Measurements from ENCODE around the gene TMEM120B. TPM values are rescaled to one million over a fixed set of nuclear protein-coding genes. Genes with fewer than 3 reads are reported as not detected.
"Not testable (repeated sequence)": the region's sequence is repeated elsewhere in the genome, so short reads cannot be mapped to it uniquely, and the experiment has no call there.

The TMEM120B gene
- total and polyA plus RNA-seq, 7 donors = 11.0 to 29.7 (median 12.7) TPM

DNA sequence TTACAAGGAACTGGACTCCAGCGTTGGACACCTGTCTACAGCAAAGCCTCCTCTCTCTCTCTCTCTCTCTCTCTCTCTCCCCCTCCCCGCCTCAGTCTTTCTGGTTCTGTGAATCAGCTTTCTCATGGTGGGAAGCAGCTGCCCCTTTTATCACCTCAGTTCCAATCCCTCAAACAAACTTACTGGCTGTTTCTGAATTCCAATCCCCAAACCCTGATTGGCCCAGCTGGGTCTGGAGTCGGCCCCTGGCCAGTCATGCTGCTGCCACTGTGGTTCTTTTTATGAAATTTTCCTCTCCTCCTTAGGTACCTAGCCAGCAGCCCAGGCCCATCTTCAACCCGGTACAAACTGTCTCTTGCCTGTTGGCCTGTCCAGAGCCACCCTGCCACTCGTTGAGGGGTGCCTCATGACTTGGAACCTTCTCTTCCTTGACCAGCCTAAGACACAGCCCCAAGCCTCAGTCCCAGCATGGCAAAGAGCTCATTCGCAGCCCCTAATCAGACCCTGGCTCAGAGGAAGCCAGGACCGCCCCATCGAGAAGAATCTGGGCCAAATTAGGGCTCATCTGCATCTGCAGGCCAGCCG lies 33.7 kb upstream of the TMEM120B start:
- WGBS, 3 donors = 55 to 63% (median 57%) methylated on average over 8 to 9 of the region's 9 CpGs
- H3K27me3 ChIP-seq (ENCODE audit: insufficient read depth in 3 of 3, low read length in 2 of 3) = no peaks in the 10 kb centered on the region
- H3K9me3 ChIP-seq = no peaks in the 10 kb centered on the region
- no peak overlapping the region for H3K4me3 ChIP-seq
- no peak for DNase-seq
- intact Hi-C loops (cut with DNase I) = loop anchor here (5.0 kb wide), 2 partner anchors 42 to 52 kb away; partner anchors contain the start of gene ORAI1 (in 1 of the 2)
- H3K27ac ChIP-seq = no peak overlapping the region
- ATAC-seq = no peak
- no peaks in the 10 kb centered on the region for H3K4me1 ChIP-seq
- TF ChIP-seq, protein P1, sequence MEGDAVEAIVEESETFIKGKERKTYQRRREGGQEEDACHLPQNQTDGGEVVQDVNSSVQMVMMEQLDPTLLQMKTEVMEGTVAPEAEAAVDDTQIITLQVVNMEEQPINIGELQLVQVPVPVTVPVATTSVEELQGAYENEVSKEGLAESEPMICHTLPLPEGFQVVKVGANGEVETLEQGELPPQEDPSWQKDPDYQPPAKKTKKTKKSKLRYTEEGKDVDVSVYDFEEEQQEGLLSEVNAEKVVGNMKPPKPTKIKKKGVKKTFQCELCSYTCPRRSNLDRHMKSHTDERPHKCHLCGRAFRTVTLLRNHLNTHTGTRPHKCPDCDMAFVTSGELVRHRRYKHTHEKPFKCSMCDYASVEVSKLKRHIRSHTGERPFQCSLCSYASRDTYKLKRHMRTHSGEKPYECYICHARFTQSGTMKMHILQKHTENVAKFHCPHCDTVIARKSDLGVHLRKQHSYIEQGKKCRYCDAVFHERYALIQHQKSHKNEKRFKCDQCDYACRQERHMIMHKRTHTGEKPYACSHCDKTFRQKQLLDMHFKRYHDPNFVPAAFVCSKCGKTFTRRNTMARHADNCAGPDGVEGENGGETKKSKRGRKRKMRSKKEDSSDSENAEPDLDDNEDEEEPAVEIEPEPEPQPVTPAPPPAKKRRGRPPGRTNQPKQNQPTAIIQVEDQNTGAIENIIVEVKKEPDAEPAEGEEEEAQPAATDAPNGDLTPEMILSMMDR (IDR thresholded peaks at IDR 0.05) = no peak
- no peaks in the 10 kb centered on the region for H3K36me3 ChIP-seq (ENCODE audit: insufficient read depth in 1 of 2, low read depth in 1 of 2)

- intact Hi-C loops (cut with DNase I) = loop anchor here (5.0 kb wide), 5 partner anchors 42 to 182 kb away; partner anchors contain the start of gene ORAI1 (in 1 of the 2)
Measured at GRCh38 chr12:121679661-121680197, 32.8 kb upstream of the TMEM120B start.

DNA sequence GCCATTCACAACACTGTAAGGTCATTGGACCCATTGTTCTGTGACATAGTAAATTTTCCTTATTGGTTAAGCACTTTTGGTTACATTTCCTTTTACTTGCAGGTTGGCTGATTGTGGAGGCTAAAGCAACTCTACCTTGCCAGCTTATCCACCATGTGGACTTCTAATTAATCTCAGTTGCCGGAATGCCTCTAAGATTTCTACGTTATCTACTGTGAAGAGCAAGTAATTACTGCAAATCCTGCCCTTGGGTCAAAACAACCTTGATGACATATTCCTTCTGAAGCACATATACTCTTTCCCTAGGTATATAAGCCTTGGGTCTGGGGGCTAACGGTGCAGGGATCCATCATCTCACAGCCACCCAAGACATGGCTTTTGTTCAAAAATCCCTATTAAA lies 23.6 kb upstream of the TMEM120B start:
- no peak for ATAC-seq
- WGBS, 3 donors = 43 to 60% (median 55%) methylated on average over 3 of the region's 3 CpGs
- intact Hi-C loops (cut with DNase I) = no loop called here

More at GRCh38 chr12:121679661-121680197, 32.8 kb upstream of the TMEM120B start:
- H3K9me3 ChIP-seq; H3K4me1 ChIP-seq; DNase-seq; H3K4me3 ChIP-seq; H3K36me3 ChIP-seq (ENCODE audit: insufficient read depth in 1 of 2, low read depth in 1 of 2); H3K27ac ChIP-seq; ATAC-seq; H3K27me3 ChIP-seq (ENCODE audit: insufficient read depth in 3 of 3, low read length in 2 of 3): not testable (repeated sequence)
- 40 to 60% (median 44%) methylated on average over 13 of the region's 13 CpGs for WGBS, 3 donors

GRCh38 chr12:121689430-121689829 lies 23.1 kb upstream of the TMEM120B start:
- 86 to 97% (median 86%) methylated on average over 2 of the region's 2 CpGs for WGBS, 3 donors
- DNase-seq = no peak

More for the DNA sequence above, 23.6 kb upstream of the TMEM120B start:
- H3K27ac ChIP-seq = no peak overlapping the region
- H3K36me3 ChIP-seq (ENCODE audit: insufficient read depth in 1 of 2, low read depth in 1 of 2) = no peaks in the 10 kb centered on the region
- H3K9me3 ChIP-seq = no peaks in the 10 kb centered on the region
- peaks cover 4% of the 10 kb centered on the region for H3K4me1 ChIP-seq
- no peak for DNase-seq
- no peak overlapping the region for H3K4me3 ChIP-seq
- no peaks in the 10 kb centered on the region for H3K27me3 ChIP-seq (ENCODE audit: insufficient read depth in 3 of 3, low read length in 2 of 3)
- TF ChIP-seq, protein P1 (IDR thresholded peaks at IDR 0.05) = no peak

GRCh38 chr12:121692744-121693143 lies 19.8 kb upstream of the TMEM120B start:
- intact Hi-C loops (cut with DNase I) = loop anchor here in 1 of 2 donors (10.0 kb wide), 1 partner anchor 192 kb away; the partner anchor contains the start of gene PSMD9
- 71 to 76% (median 72%) methylated on average over 3 of the region's 3 CpGs for WGBS, 3 donors

More at GRCh38 chr12:121689430-121689829, 23.1 kb upstream of the TMEM120B start:
- Histone ChIP-seq H3K27ac (no peak overlapping the region), H3K36me3 (ENCODE audit: insufficient read depth in 1 of 2, low read depth in 1 of 2) (no peaks in the 10 kb centered on the region), H3K9me3 (no peaks in the 10 kb centered on the region), H3K27me3 (ENCODE audit: insufficient read depth in 3 of 3, low read length in 2 of 3) (no peaks in the 10 kb centered on the region), H3K4me1 (peaks cover 4% of the 10 kb centered on the region), H3K4me3 (no peak overlapping the region)
- TF ChIP-seq, protein P1 (IDR thresholded peaks at IDR 0.05) = no peak
- ATAC-seq = no peak
- intact Hi-C loops (cut with DNase I) = no loop called here

More at GRCh38 chr12:121692744-121693143, 19.8 kb upstream of the TMEM120B start:
- H3K4me3 ChIP-seq; H3K9me3 ChIP-seq; H3K4me1 ChIP-seq; H3K27ac ChIP-seq; H3K27me3 ChIP-seq (ENCODE audit: insufficient read depth in 3 of 3, low read length in 2 of 3); ATAC-seq; DNase-seq; H3K36me3 ChIP-seq (ENCODE audit: insufficient read depth in 1 of 2, low read depth in 1 of 2): not testable (repeated sequence)
